AG04450 (cell line): ENCODE measurements around the gene PTPN13. TPM values are rescaled to one million over a fixed set of nuclear protein-coding genes. Genes with fewer than 3 reads are reported as not detected.

Experiments
- CTCF ChIA-PET: fragments of 300-600, 350-600 bp; formaldehyde crosslinking; extraction: SDS; loops from one replicate; lab custom pipeline; 2022; ENCODE audit warnings: antibody characterized with exemption, inconsistent platforms; lab: Charles Lee
- POLR2A ChIA-PET: fragments of 350-600 bp; formaldehyde crosslinking; extraction: SDS; loops from one replicate; lab custom pipeline; 2021; ENCODE audit warnings: antibody characterized with exemption, inconsistent platforms; lab: Yijun Ruan, JAX
- DNase-seq: peaks from one replicate; pipeline ENCODE4 v3.0.0-alpha.2; 2011; ENCODE audit warnings: low read depth, low spot score
- H3K27ac ChIP-seq: one replicate; pipeline ENCODE4 v1.5.1; 2012; ENCODE audit warnings: low read depth, low read length, control low read depth
- H3K27me3 ChIP-seq: one replicate; pipeline ENCODE4 v1.6.0; 2012; ENCODE audit warnings: low read length; ENCODE audit not compliant: control insufficient read depth, insufficient read depth
- H3K4me3 ChIP-seq: 2 replicates; pipeline ENCODE4 v1.5.1; 2011; ENCODE audit warnings: mild to moderate bottlenecking, low read depth, low read length, control low read depth
- H3K9me3 ChIP-seq: 2 replicates; pipeline ENCODE4 v1.5.1; 2012; ENCODE audit warnings: low read length; ENCODE audit not compliant: control insufficient read depth, insufficient read depth
- CTCF ChIP-seq: IDR thresholded peaks from 2 replicates; pipeline ENCODE4 v1.5.1; 2011; ENCODE audit warnings: low read depth, low read length, control low read depth, inconsistent platforms
- polyA plus RNA-seq: library from polyadenylated mRNA; depleted of rRNA; stranded (reverse); fragments of >200 nt; gene quantifications from 2 replicates; pipeline ENCODE4 v1.2.3, GENCODE V29; 2011

The PTPN13 gene
- polyA plus RNA-seq, 1 experiment = 26.7 TPM

- H3K9me3 ChIP-seq = peaks cover 5% of the 10 kb centered on the region; the same call in 1 of the 2 replicates
- POLR2A ChIA-PET = interaction anchor here (1.6 kb wide), 1 partner anchor 13 kb away, joined by 12 read pairs; no protein-coding TSS in a partner anchor
- no peak overlapping the region for H3K27ac ChIP-seq
- no peak for DNase-seq
- 0 out of 2 replicates have a peak, but pooled peaks have one; percentile 9 for TF ChIP-seq CTCF
- CTCF ChIA-PET = interaction anchor here (0.6 to 1.0 kb wide), 2 partner anchors 8 to 12 kb away, joined by 3 read pairs; no protein-coding TSS in a partner anchor
- H3K27me3 ChIP-seq = no peaks in the 10 kb centered on the region
- H3K4me3 ChIP-seq = no peak overlapping the region
Observed at GRCh38 chr4:86818841-86819240, 224.7 kb downstream of the PTPN13 start.

GRCh38 chr4:86819561-86819960 lies 225.4 kb downstream of the PTPN13 start:
- Histone ChIP-seq H3K27me3 (no peaks in the 10 kb centered on the region), H3K9me3 (peaks cover 5% of the 10 kb centered on the region; the same call in 1 of the 2 replicates), H3K27ac (no peak overlapping the region), H3K4me3 (no peak overlapping the region)
- no peak for DNase-seq
- POLR2A ChIA-PET = interaction anchor here (0.7 kb wide), 1 partner anchor 12 kb away, joined by 4 read pairs; no protein-coding TSS in a partner anchor
- CTCF ChIA-PET = interaction anchor here (1.0 kb wide), 1 partner anchor 11 kb away, joined by 3 read pairs; no protein-coding TSS in a partner anchor
- no peak for TF ChIP-seq CTCF

GRCh38 chr4:86821151-86821550 lies 227.0 kb downstream of the PTPN13 start:
- DNase-seq = no peak
- H3K9me3 ChIP-seq = no peaks in the 10 kb centered on the region; the same call in 1 of the 2 replicates
- ChIA-PET POLR2A (no interaction called here), CTCF (no interaction called here)
- H3K4me3 ChIP-seq = no peak overlapping the region
- H3K27ac ChIP-seq = no peak overlapping the region
- no peak for TF ChIP-seq CTCF
- H3K27me3 ChIP-seq = no peaks in the 10 kb centered on the region

- DNase-seq = no peak
- no peak for TF ChIP-seq CTCF
- H3K9me3 ChIP-seq = no peaks in the 10 kb centered on the region
Observed at GRCh38 chr4:86822136-86822535, 228.0 kb downstream of the PTPN13 start.

GRCh38 chr4:86825511-86825910 lies 231.4 kb downstream of the PTPN13 start:
- CTCF ChIA-PET = interaction anchor here (1.0 to 1.4 kb wide), 2 partner anchors 9 to 326 kb away, joined by 3 read pairs; no protein-coding TSS in a partner anchor
- POLR2A ChIA-PET = no interaction called here

More at GRCh38 chr4:86822136-86822535, 228.0 kb downstream of the PTPN13 start:
- Histone ChIP-seq H3K27ac (no peak overlapping the region), H3K27me3 (no peaks in the 10 kb centered on the region), H3K4me3 (no peak overlapping the region)
- ChIA-PET POLR2A (no interaction called here), CTCF (interaction anchor here (0.8 kb wide), 1 partner anchor 325 kb away, joined by 3 read pairs; no protein-coding TSS in a partner anchor)

More at GRCh38 chr4:86825511-86825910, 231.4 kb downstream of the PTPN13 start:
- no peaks in the 10 kb centered on the region for H3K9me3 ChIP-seq
- no peaks in the 10 kb centered on the region for H3K27me3 ChIP-seq
- no peak overlapping the region for H3K27ac ChIP-seq
- DNase-seq = no peak
- no peak overlapping the region for H3K4me3 ChIP-seq
- no peak for TF ChIP-seq CTCF
